Loucy (cell line): Measurements from ENCODE around the gene CZIB.

ENCODE experiments used
- H2AFZ ChIP-seq: fragments of 200-600 bp; sonication (generic); 2 replicates; pipeline ENCODE4 v1.6.0; 2016; ENCODE audit warnings: antibody characterized with exemption, mild to moderate bottlenecking, low read length, moderate library complexity
- H3F3A ChIP-seq: fragments of 200-600 bp; 2 replicates; pipeline ENCODE4 v1.6.0; 2016; ENCODE audit warnings: antibody characterized with exemption, low read depth, mild to moderate bottlenecking
- H3K27me3 ChIP-seq: fragments of 200-600 bp; sonication (generic); 2 replicates; pipeline ENCODE4 v1.6.1; 2014; ENCODE audit warnings: low read length, mild to moderate bottlenecking; ENCODE audit not compliant: insufficient read depth, poor library complexity, severe bottlenecking
- H3K36me3 ChIP-seq: fragments of 200-600 bp; sonication (generic); 2 replicates; pipeline ENCODE4 v1.6.1; 2016; ENCODE audit warnings: low read length; ENCODE audit not compliant: insufficient read depth
- H3K4me1 ChIP-seq: fragments of 200-600 bp; sonication (generic); 2 replicates; pipeline ENCODE4 v1.5.1; 2014; ENCODE audit warnings: low read length, mild to moderate bottlenecking; ENCODE audit not compliant: insufficient read depth, poor library complexity, severe bottlenecking
- H3K4me2 ChIP-seq: fragments of 200-600 bp; sonication (generic); 2 replicates; pipeline ENCODE4 v1.6.0; 2014; ENCODE audit warnings: antibody characterized with exemption, low read length, low read depth, mild to moderate bottlenecking; ENCODE audit not compliant: poor library complexity, severe bottlenecking
- H3K4me3 ChIP-seq: fragments of 200-600 bp; sonication (generic); 2 replicates; pipeline ENCODE4 v1.5.1; 2014; ENCODE audit warnings: low read length, mild to moderate bottlenecking, mixed read lengths; ENCODE audit not compliant: poor library complexity, severe bottlenecking
- H3K79me2 ChIP-seq: fragments of 200-600 bp; sonication (generic); 2 replicates; pipeline ENCODE4 v1.6.1; 2014; ENCODE audit warnings: low read length; ENCODE audit not compliant: insufficient read depth
- H3K9ac ChIP-seq: fragments of 200-600 bp; sonication (generic); 2 replicates; pipeline ENCODE4 v1.6.0; 2014; ENCODE audit warnings: mild to moderate bottlenecking, low read depth, low read length, moderate library complexity; ENCODE audit not compliant: poor library complexity, severe bottlenecking
- H3K9me2 ChIP-seq: fragments of 200-600 bp; sonication (generic); replicated peaks from 2 replicates; pipeline ENCODE4 v1.6.1; 2016; ENCODE audit warnings: low read depth, low read length, mixed read lengths
- H3K9me3 ChIP-seq: fragments of 200-600 bp; sonication (generic); 2 replicates; pipeline ENCODE4 v1.6.1; 2014; ENCODE audit warnings: mild to moderate bottlenecking, antibody characterized with exemption, low read length, low read depth; ENCODE audit not compliant: insufficient read depth
- H4K20me1 ChIP-seq: fragments of 200-600 bp; sonication (generic); 2 replicates; pipeline ENCODE4 v1.6.0; 2014; ENCODE audit warnings: antibody characterized with exemption, low read length, mild to moderate bottlenecking; ENCODE audit not compliant: insufficient read depth, poor library complexity, severe bottlenecking
- CTCF ChIP-seq: fragments of 200-600 bp; sonication (generic); conservative IDR thresholded peaks from 2 replicates; pipeline ENCODE4 v1.5.1; 2014; ENCODE audit warnings: mild to moderate bottlenecking, antibody characterized with exemption, low read length
- EZH2phosphoT487 ChIP-seq: fragments of 200-600 bp; IDR thresholded peaks from 2 replicates; pipeline ENCODE4 v1.6.1; 2018; ENCODE audit warnings: antibody characterized with exemption, mild to moderate bottlenecking, moderate library complexity, borderline replicate concordance

CZIB gene

DNA sequence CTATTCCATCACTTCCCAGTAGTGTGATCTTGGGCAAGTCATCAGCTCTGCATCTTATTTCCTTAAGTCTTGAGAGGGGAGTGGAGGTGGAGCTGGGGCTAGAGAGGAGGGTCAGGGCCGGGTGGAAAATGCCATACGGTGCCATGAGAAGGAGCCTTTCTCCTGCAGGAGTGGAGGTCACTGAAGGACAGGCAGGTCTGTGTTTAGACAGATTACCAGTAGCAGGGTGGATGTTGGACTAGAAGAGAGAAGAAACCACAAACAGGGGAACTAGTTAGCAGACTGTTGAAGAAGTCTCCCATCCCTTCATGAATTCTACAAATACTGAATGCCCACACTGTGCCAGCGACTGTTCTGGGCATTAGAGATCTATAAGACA is 37.7 kb downstream of the CZIB start:
- no peaks in the 10 kb centered on the region for H3K9me3 ChIP-seq
- peak overlapping the region; percentile 20 for H2AFZ ChIP-seq
- no peak overlapping the region for H3K9ac ChIP-seq

GRCh38 chr1:53182111-53182593 is 38.3 kb downstream of the CZIB start:
- peak overlapping the region; percentile 40; the same call in 1 of the 2 replicates for H2AFZ ChIP-seq
- peak; percentile 95 for TF ChIP-seq CTCF
- no peak for TF ChIP-seq EZH2phosphoT487
- no peaks in the 10 kb centered on the region for H3K36me3 ChIP-seq
- H4K20me1 ChIP-seq: no peaks in the 10 kb centered on the region
- H3K4me2 ChIP-seq: no peak overlapping the region
- H3K4me1 ChIP-seq: no peaks in the 10 kb centered on the region
- no peaks in the 10 kb centered on the region for H3F3A ChIP-seq
- no peaks in the 10 kb centered on the region for H3K9me2 ChIP-seq
- H3K79me2 ChIP-seq: no peaks in the 10 kb centered on the region
- H3K9ac ChIP-seq: no peak overlapping the region
- no peak overlapping the region for H3K4me3 ChIP-seq
- H3K27me3 ChIP-seq: no peaks in the 10 kb centered on the region
- H3K9me3 ChIP-seq: no peaks in the 10 kb centered on the region

More for the DNA sequence above, 37.7 kb downstream of the CZIB start:
- Histone ChIP-seq H4K20me1 (no peaks in the 10 kb centered on the region), H3K36me3 (no peaks in the 10 kb centered on the region), H3K4me1 (no peaks in the 10 kb centered on the region), H3K79me2 (no peaks in the 10 kb centered on the region), H3K27me3 (no peaks in the 10 kb centered on the region), H3F3A (no peaks in the 10 kb centered on the region), H3K4me2 (no peak overlapping the region), H3K4me3 (no peak overlapping the region), H3K9me2 (no peaks in the 10 kb centered on the region)
- no peak for TF ChIP-seq EZH2phosphoT487
- TF ChIP-seq CTCF: no peak

GRCh38 chr1:53180951-53181350 is 39.5 kb downstream of the CZIB start:
- H3K79me2 ChIP-seq: no peaks in the 10 kb centered on the region
- H3K4me1 ChIP-seq: no peaks in the 10 kb centered on the region
- H3K4me2 ChIP-seq: no peak overlapping the region
- H3K9me3 ChIP-seq: no peaks in the 10 kb centered on the region
- no peaks in the 10 kb centered on the region for H4K20me1 ChIP-seq
- no peaks in the 10 kb centered on the region for H3F3A ChIP-seq
- H3K9me2 ChIP-seq: no peaks in the 10 kb centered on the region
- H3K27me3 ChIP-seq: no peaks in the 10 kb centered on the region
- no peak overlapping the region for H2AFZ ChIP-seq
- no peak overlapping the region for H3K4me3 ChIP-seq
- no peak for TF ChIP-seq CTCF
- no peak for TF ChIP-seq EZH2phosphoT487
- H3K36me3 ChIP-seq: no peaks in the 10 kb centered on the region
- H3K9ac ChIP-seq: no peak overlapping the region
